Lung (tissue), 12 donors: ENCODE results near the gene TACR2. TPM values are rescaled to one million over a fixed set of nuclear protein-coding genes. Genes with fewer than 3 reads are reported as not detected.

ENCODE experiments used
- ATAC-seq: fragments of 200-7000 bp; cut with Tn5 transposase; one replicate; pipeline ENCODE4 v1.9.1; 2020; ENCODE audit warnings: moderate number of reproducible peaks; ENCODE audit not compliant: insufficient read depth, low FRiP score
- DNase-seq, 3 donors: peaks; one replicate each; pipeline ENCODE4 v3.0.0-alpha.2; 2013 to 2017
- H3K27ac ChIP-seq, 2 donors: one replicate each; pipeline ENCODE4 v1.5.1; 2013; ENCODE audit warnings: mild to moderate bottlenecking in 2 of 2, moderate library complexity in 2 of 2, control low read depth in 1 of 2, inconsistent platforms in 1 of 2, low read depth in 1 of 2, low read length in 1 of 2
- H3K27me3 ChIP-seq, 3 donors: one replicate each; pipeline ENCODE4 v1.5.1; 2013; ENCODE audit warnings: low read length in 2 of 3; ENCODE audit not compliant: control insufficient read depth in 3 of 3, insufficient read depth in 3 of 3
- H3K36me3 ChIP-seq, 4 donors: one replicate each; pipeline ENCODE4 v1.5.1; 2013; ENCODE audit warnings: low read length in 4 of 4, mild to moderate bottlenecking in 1 of 4, moderate library complexity in 1 of 4; ENCODE audit not compliant: control insufficient read depth in 4 of 4, insufficient read depth in 4 of 4
- H3K4me1 ChIP-seq, 5 donors: one replicate each; pipeline ENCODE4 v1.5.1; 2013; ENCODE audit warnings: low read length in 5 of 5, mild to moderate bottlenecking in 2 of 5, moderate library complexity in 1 of 5; ENCODE audit not compliant: control insufficient read depth in 5 of 5, insufficient read depth in 5 of 5
- H3K4me3 ChIP-seq: one replicate; pipeline ENCODE4 v1.5.1; 2013; ENCODE audit warnings: mild to moderate bottlenecking, control low read depth, moderate library complexity
- H3K9ac ChIP-seq, 2 donors: one replicate each; pipeline ENCODE4 v1.5.1; 2013; ENCODE audit warnings: low read length in 2 of 2, control low read depth in 1 of 2; ENCODE audit not compliant: insufficient read depth in 1 of 2
- H3K9me3 ChIP-seq, 4 donors: one replicate each; pipeline ENCODE4 v1.5.1; 2013; ENCODE audit warnings: low read length in 3 of 4, mild to moderate bottlenecking in 1 of 4, moderate library complexity in 1 of 4; ENCODE audit not compliant: control insufficient read depth in 4 of 4, insufficient read depth in 3 of 4
- WGBS, 2 donors: extraction: QIAGEN DNeasy Blood & Tissue Kit; methylation state at CpG; one replicate each; pipeline ENCODE4 v1.1.7; 2013; 5-methylcytosine and 5-hydroxymethylcytosine counted together
- polyA plus RNA-seq, 2 donors: library from polyadenylated mRNA; stranded (reverse); fragments of 200-250 nt; gene quantifications; one replicate each; pipeline ENCODE4 v1.2.1, GENCODE V29; 2013
- total RNA-seq, 2 donors: library from RNA; depleted of rRNA in 1 of 2; stranded (reverse); fragments of >200 nt in 1 of 2; gene quantifications; one replicate each; pipeline ENCODE4 v1.2.1, GENCODE V29; 2014 to 2021
- TF ChIP-seq, protein P1 (sequence below): IDR thresholded peaks from 2 replicates; pipeline ENCODE4 v1.5.1; 2012; ENCODE audit warnings: mild to moderate bottlenecking; ENCODE audit errors: control extremely low read depth, extremely low read depth
- donor health status: control.
- donor health status: control.
- donor health status: Bipolar disorder and iron deficiency.
- donor health status: healthy.
- donor health status: DM: yes; HTN: yes; CAD: no.

The TACR2 gene
- total and polyA plus RNA-seq, 4 donors: 0.28 to 0.83 (median 0.50) TPM

GRCh38 chr10:69394020-69394419, 22.7 kb downstream of the TACR2 start:
- H3K4me1 ChIP-seq: peaks cover 0 to 17% (median 5%) of the 10 kb centered on the region in 5 donors
- ATAC-seq (no peak), DNase-seq (no peak)
- TF ChIP-seq, protein P1, sequence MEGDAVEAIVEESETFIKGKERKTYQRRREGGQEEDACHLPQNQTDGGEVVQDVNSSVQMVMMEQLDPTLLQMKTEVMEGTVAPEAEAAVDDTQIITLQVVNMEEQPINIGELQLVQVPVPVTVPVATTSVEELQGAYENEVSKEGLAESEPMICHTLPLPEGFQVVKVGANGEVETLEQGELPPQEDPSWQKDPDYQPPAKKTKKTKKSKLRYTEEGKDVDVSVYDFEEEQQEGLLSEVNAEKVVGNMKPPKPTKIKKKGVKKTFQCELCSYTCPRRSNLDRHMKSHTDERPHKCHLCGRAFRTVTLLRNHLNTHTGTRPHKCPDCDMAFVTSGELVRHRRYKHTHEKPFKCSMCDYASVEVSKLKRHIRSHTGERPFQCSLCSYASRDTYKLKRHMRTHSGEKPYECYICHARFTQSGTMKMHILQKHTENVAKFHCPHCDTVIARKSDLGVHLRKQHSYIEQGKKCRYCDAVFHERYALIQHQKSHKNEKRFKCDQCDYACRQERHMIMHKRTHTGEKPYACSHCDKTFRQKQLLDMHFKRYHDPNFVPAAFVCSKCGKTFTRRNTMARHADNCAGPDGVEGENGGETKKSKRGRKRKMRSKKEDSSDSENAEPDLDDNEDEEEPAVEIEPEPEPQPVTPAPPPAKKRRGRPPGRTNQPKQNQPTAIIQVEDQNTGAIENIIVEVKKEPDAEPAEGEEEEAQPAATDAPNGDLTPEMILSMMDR: no peak
- H3K4me3 ChIP-seq: no peak overlapping the region
- WGBS, 2 donors: 90 to 94% methylated on average over 1 of the region's 1 CpG
- peaks cover 4 to 41% (median 8%) of the 10 kb centered on the region in 4 donors for H3K36me3 ChIP-seq
- no peak overlapping the region for H3K27ac ChIP-seq
- no peaks in the 10 kb centered on the region for H3K27me3 ChIP-seq
- no peaks in the 10 kb centered on the region for H3K9me3 ChIP-seq
- no peak overlapping the region for H3K9ac ChIP-seq

DNA sequence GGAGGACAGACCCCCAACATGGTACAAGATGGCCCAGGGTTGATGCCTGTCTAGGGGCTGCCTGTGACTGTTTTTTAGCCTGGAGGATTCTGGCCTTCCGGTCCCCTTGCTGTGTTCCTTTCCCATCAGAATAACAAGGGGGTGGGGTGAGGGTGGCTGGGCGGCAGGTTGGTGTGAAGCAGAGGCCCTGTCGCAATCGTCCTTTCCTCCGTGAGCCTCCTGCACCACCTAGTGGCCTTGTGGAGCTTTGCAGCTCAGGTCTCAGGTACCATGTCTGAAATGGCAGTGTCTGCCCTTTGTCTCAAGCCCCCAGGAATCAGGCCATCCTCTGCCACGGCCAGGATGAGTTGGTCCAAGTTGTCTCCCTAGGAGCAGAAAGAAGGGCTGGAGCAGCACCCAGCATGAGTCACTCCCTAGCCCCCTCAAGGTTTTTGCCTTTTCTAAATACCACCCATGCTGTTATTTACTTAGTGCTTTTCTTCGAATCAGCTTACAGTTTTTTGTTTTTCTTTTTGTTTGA, 24.2 kb downstream of the TACR2 start:
- TF ChIP-seq, protein P1: peak; percentile 98
- H3K36me3 ChIP-seq: peaks cover 12 to 41% (median 19%) of the 10 kb centered on the region in 4 donors
- H3K4me1 ChIP-seq: peaks cover 0 to 8% (median 4%) of the 10 kb centered on the region in 5 donors
- H3K4me3 ChIP-seq: no peak overlapping the region
- H3K9ac ChIP-seq: no peak overlapping the region
- H3K27me3 ChIP-seq: no peaks in the 10 kb centered on the region
- ATAC-seq: peak; percentile 93
- no peak overlapping the region for H3K27ac ChIP-seq
- no peaks in the 10 kb centered on the region for H3K9me3 ChIP-seq
- WGBS, 2 donors: 13 to 14% methylated on average over 7 of the region's 7 CpGs
- DNase-seq: peak; percentile 85 to 89 (median 87)

DNA sequence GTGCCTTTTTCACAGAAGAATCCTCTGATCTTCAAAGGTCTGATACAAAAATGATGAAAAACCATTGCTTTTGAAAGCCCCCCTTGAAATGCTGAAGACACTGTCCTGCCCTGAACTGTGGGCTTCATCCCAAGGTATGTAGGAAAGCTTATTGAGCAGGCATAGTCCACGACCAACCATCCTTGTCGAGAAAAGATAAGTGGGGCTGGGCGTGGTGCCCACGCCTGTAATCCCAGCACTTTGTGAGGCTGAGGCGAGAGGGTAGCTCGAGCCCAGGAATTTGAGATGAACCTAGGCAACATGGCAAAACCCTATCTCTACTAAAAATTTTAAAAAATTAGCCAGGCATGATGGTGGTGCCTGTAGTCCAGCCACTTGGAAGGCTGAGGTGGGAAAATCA, 25.6 kb downstream of the TACR2 start:
- Histone ChIP-seq H3K9me3 (no peaks in the 10 kb centered on the region), H3K27ac (no peak overlapping the region), H3K9ac (no peak overlapping the region), H3K36me3 (peaks cover 14 to 42% (median 24%) of the 10 kb centered on the region in 4 donors), H3K4me1 (peaks cover 0 to 4% (median 2%) of the 10 kb centered on the region in 5 donors), H3K27me3 (no peaks in the 10 kb centered on the region), H3K4me3 (no peak overlapping the region)
- TF ChIP-seq, protein P1: no peak
- WGBS, 2 donors: 78 to 87% methylated on average over 6 of the region's 6 CpGs
- DNase-seq (no peak), ATAC-seq (no peak)
